T-helper 1 cell treated with Interleukin-12 subunit alpha and Interleukin-12 subunit beta and Interleukin-4 antibody, amounts not matched to agents 30 ng/mL and 1 ng/mL, for 36 hours (primary cell): ENCODE data around the gene NEUROD2. TPM values are rescaled to one million over a fixed set of nuclear protein-coding genes. Genes with fewer than 3 reads are reported as not detected.

Experiments used
- intact Hi-C: fragments of 100-400 bp; cut with micrococcal nuclease; formaldehyde crosslinking; loops from one replicate; pipeline ENCODE4 v1.15.1; 2024
- total RNA-seq: library from RNA; stranded (reverse); gene quantifications from 2 replicates; pipeline ENCODE4 v1.2.3, GENCODE V29; 2022

NEUROD2 gene
- total RNA-seq, 1 donor from 2014 or later: not detected

DNA sequence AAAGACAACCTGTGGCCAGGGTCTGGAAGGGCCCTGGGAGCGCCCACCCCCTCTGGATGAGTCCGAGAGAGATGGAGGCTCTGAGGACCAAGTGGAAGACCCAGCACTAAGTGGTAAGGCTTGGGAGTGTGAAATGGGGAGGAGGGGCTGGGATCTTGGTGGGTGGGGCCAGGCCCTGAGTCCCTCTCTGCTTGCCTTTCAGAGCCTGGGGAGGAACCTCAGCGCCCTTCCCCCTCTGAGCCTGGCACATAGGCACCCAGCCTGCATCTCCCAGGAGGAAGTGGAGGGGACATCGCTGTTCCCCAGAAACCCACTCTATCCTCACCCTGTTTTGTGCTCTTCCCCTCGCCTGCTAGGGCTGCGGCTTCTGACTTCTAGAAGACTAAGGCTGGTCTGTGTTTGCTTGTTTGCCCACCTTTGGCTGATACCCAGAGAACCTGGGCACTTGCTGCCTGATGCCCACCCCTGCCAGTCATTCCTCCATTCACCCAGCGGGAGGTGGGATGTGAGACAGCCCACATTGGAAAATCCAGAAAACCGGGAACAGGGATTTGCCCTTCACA, 28.0 kb upstream of the NEUROD2 start:
- intact Hi-C loops: no loop called here

DNA sequence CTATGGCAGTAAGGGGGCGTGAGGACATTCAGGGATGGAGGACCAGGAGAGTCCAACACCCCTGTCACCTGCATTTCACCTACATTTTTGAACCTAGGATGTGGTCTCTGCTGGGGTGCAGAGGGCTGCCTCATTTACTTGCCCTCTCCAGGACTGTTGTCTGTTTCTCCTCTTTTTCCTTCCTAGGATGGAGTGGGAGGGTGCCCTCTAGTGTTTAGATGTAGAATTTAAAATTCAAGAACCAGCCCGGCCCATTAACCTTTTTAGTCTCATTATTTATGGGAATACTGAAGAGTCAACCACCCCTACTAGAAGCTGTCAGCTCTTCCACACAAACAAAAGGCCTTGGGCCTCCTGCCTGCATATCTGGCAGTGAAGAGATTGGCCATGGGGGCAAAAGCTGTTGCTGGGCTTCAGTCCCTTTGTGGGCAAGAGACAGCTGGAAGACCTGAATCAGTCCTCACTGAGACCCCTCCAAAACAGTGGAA, 26.7 kb upstream of the NEUROD2 start:
- intact Hi-C loops: loop anchor here (1.0 kb wide), 1 partner anchor 12 kb away; no protein-coding TSS in a partner anchor

GRCh38 chr17:39633570-39634183, 26.0 kb upstream of the NEUROD2 start:
- intact Hi-C loops: loop anchor here (1.0 kb wide), 1 partner anchor 11 kb away; no protein-coding TSS in a partner anchor

DNA sequence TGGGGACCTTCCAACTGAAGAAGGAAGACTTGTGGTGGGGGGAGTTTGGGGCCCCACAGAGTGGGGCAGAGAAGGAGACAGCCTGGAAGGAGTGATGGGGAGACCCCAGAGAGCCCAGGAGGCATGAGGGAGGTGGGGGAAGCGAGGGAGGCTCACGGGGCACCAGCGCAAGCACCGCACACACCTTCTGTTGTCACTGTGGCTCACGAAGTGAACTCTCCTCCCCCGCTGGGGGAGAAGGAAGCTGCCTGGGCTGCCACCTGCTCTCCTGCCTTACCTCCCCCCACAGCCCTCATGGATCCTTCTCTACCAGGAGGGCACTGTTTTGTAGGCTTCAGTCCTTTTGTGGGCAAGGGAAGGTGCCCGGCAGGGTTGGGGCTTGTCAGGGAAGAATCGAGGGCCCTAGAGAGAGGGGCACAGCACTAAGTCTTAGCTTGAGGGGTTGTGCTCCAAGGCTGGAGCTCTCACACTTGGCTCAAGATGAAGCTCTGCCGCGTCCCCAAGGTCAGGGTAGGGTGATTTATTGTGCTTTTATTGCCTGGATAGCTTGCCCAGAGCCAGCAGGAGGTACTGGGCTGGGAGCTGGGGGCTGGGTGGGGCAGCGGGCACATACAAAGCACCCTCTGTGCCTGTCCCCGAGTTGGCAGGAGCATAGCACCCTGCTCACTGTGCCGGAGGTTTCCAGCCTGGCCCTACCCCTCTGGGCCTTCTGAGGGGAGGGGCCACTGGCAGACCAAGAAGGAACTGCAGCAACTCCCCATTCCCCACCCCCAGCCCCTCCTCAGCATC, 24.6 kb upstream of the NEUROD2 start:
- intact Hi-C loops: no loop called here

- intact Hi-C loops: no loop called here
Observed at GRCh38 chr17:39631403-39631802, 23.7 kb upstream of the NEUROD2 start.

- intact Hi-C loops: no loop called here
Observed at GRCh38 chr17:39629898-39630297, 22.2 kb upstream of the NEUROD2 start.

- intact Hi-C loops: no loop called here
Observed at GRCh38 chr17:39629494-39629880, 21.8 kb upstream of the NEUROD2 start.

DNA sequence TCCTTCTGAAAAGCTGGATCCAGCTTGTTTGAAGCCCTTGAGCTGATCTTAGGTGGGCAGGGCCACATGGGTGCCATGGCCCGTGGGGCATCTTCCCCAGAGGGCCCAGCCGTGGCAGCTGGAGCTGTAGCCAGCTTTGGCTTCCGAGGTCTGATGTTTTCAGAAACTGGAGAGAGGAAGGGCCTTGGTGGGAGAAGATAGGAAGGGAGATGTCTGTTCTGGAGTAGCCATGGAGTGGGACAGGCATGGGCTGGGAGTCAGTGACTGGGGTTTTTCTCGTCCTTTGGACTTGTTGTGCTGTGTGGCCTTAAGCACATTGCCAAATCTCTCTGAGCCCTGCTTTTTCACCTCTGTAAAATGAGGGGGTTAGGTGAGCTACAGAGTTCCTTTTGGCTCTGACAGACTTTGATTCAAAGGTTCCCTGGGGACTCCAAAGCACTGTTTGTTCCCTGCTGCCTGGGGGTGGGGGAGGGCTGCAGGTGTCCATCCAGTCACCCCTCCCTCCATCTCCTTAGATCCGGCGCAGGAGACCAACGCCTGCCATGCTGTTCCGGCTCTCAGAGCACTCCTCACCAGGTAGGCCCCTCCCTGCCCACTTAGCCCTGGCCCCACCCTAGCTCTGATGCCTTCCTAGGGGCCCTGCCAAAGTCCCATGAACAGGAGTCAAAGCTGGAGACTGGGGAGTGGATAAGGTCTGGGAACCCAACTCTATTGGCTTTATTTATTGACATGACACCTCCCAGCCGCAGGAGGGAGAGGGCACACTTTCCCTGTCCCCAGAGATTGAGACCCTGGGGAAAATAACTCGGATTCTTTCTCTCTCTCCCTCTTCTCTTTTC, 21.2 kb upstream of the NEUROD2 start:
- intact Hi-C loops: no loop called here

- intact Hi-C loops: no loop called here
Observed at GRCh38 chr17:39627712-39628516, 20.2 kb upstream of the NEUROD2 start.

DNA sequence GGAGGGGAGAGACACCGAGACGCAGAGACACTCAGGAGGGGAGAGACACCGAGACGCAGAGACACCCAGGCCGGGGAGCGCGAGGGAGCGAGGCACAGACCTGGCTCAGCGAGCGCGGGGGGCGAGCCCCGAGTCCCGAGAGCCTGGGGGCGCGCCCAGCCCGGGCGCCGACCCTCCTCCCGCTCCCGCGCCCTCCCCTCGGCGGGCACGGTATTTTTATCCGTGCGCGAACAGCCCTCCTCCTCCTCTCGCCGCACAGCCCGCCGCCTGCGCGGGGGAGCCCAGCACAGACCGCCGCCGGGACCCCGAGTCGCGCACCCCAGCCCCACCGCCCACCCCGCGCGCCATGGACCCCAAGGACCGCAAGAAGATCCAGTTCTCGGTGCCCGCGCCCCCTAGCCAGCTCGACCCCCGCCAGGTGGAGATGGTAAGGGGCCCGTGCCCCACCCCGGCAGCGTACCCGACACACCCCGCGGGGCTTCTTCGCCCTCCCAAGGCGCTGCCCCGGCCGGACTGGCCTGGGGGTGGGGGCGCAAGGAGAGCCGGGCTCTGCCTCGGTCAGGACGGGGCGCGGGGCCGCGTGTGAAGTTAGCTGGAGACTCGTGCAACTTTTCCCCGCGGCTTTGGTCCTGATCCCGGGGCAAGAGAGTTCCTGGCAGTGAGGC, 19.5 kb upstream of the NEUROD2 start:
- intact Hi-C loops: no loop called here

DNA sequence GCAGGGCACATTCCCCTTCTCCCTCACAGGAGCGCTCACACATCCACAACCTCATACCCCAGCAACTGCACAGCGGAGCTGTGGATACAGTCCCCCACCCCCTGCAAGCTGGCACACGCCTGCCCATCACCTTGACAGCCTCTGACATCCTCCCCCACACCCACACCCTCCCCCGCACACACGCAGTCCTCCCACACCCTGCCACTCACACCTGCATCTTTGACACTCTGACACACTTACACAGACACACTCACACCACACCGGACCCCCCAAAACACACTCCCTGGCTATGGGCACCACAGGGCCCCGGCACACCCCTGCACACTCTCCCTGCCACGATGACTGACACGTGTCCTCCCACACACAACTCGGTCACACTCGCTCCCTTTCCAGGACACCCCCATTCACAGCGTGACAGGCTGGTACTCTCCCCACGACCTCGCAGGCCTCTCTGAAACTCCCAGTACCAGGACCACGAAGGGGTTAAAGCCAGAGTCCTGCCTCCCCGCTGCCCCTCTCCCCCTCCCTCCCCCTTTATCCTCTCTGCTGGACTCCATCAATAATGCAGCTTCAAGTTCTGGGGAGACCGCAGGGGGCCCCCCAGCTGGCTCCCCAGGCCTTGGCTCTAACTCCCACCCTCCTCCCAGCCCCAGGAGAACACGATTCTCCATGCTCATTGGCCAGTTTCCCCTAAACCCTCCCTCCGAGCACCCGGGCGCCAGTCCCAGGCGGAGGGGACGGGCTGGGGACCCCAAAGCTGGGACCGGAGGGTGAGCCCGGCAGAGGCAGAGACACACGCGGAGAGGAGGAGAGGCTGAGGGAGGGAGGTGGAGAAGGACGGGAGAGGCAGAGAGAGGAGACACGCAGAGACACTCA, 18.7 kb upstream of the NEUROD2 start, which contains the start of gene PPP1R1B:
PPP1R1B (plus strand) TSS at position 782 of the 876 bp plus-strand sequence. CDS start 441 bp downstream, outside the sequence.
- intact Hi-C loops: no loop called here

GRCh38 chr17:39625198-39625785, 17.6 kb upstream of the NEUROD2 start:
- intact Hi-C loops: no loop called here

- intact Hi-C loops: no loop called here
Observed at GRCh38 chr17:39624313-39624712, 16.6 kb upstream of the NEUROD2 start.

- intact Hi-C loops: loop anchor here (1.0 to 2.0 kb wide), 4 partner anchors 75 to 417 kb away; no protein-coding TSS in a partner anchor
Observed at GRCh38 chr17:39623356-39623950, 15.7 kb upstream of the NEUROD2 start.

DNA sequence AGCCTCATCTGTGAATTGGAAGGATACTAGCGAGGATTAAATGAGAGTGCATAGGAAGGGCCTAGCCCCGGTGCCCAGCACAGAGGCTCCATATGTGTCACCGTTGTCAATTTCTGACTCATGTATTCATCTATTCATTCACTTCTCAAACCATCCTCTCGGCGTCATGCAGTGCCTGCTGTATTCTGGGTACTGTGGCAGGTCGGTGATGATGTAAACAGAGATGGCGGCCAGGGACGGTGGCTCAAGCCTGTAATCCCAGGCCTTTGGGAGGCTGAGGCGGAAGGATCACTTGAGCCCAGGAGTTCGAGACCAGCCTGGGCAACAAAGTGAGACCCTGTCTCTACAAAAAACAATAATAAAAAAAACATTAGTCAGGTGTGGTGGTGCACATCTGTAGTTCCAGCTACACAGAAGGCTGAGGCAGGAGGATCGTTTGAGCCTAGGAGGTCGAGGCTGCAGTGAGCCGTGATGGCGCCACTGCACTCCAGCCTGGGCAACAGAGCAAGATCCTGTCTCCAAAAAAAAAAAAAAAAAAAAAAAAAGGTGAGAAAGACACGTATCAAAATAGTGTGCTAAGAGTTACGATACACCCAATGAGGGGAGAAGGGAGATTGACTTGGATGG, 14.8 kb upstream of the NEUROD2 start:
- intact Hi-C loops: loop anchor here (1.0 to 2.0 kb wide), 14 partner anchors 12 to 416 kb away; partner anchors contain the start of genes MIEN1, PNMT and PSMD3

- intact Hi-C loops: loop anchor here (1.0 to 2.0 kb wide), 12 partner anchors 13 to 415 kb away; partner anchors contain the start of genes MIEN1, PNMT and PSMD3
Observed at GRCh38 chr17:39621523-39622379, 14.0 kb upstream of the NEUROD2 start.

- intact Hi-C loops: no loop called here
Observed at GRCh38 chr17:39619786-39620101, 12.0 kb upstream of the NEUROD2 start.
